ENCODE measurements around the gene UGT1A9.

DNA sequence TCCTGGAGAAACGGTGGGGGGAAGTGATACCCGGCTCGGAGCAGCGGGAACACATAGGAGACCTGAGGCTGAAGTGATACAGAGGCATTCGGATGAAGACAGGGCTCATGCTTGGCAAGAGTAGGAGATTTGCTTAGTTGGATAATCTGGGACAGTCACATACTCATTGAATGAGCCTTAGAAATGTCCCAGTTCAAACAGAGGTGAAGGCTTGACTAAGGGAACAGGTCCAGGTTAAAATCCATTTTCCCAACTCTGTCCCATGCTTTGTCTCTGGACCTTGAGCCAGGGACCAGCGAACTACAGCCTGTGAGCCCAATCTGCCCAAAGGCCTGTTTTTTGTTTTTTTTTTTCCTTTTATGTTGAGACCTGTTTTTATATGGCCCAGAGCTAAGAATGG lies 22.3 kb downstream of the UGT1A9 start:
- TF ChIP-seq SP1 (IDR thresholded peaks at IDR 0.05) (no peak), HDGF (IDR thresholded peaks at IDR 0.05; ENCODE audit: borderline replicate concordance) (no peak), BHLHE40 (IDR thresholded peaks at IDR 0.05; ENCODE audit: borderline replicate concordance) (no peak), SUZ12 (IDR thresholded peaks at IDR 0.05) (no peak), FOXA1 (IDR thresholded peaks at IDR 0.05) (no peak), ZNF384 (IDR thresholded peaks at IDR 0.05) (no peak), TARDBP (IDR thresholded peaks at IDR 0.05) (no peak)

Measured in HEK293T (cell line).